MM.1S (cell line): ENCODE data around the gene A3GALT2.

Experiments used
- DNase-seq: peaks from one replicate; pipeline ENCODE4 v3.0.0-alpha.2; 2015
- H2AFZ ChIP-seq: fragments of 300-600 bp; sonication (generic); 2 replicates; pipeline ENCODE4 v1.6.0; 2016; ENCODE audit warnings: antibody characterized with exemption, low read length
- H3F3A ChIP-seq: fragments of 300-600 bp; sonication (generic); 2 replicates; pipeline ENCODE4 v1.6.1; 2016; ENCODE audit warnings: mild to moderate bottlenecking, antibody characterized with exemption, low read length, moderate library complexity, mixed read lengths; ENCODE audit not compliant: insufficient read depth
- H3K27ac ChIP-seq: fragments of 300-600 bp; sonication (generic); 2 replicates; pipeline ENCODE4 v1.5.1; 2016; ENCODE audit warnings: mild to moderate bottlenecking, low read length
- H3K27me3 ChIP-seq: fragments of 300-600 bp; sonication (generic); replicated peaks from 2 replicates; pipeline ENCODE4 v1.6.0; 2016; ENCODE audit warnings: low read length; ENCODE audit not compliant: insufficient read depth
- H3K36me3 ChIP-seq: fragments of 300-600 bp; sonication (generic); replicated peaks from 2 replicates; pipeline ENCODE4 v1.6.1; 2016; ENCODE audit warnings: mild to moderate bottlenecking, low read length, mixed read lengths; ENCODE audit not compliant: insufficient read depth
- H3K4me1 ChIP-seq: fragments of 300-600 bp; sonication (generic); 2 replicates; pipeline ENCODE4 v1.6.1; 2016; ENCODE audit warnings: low read length, mixed read lengths
- H3K4me2 ChIP-seq: fragments of 300-600 bp; sonication (generic); 2 replicates; pipeline ENCODE4 v1.6.0; 2016; ENCODE audit warnings: low read depth, low read length
- H3K4me3 ChIP-seq: fragments of 300-600 bp; sonication (generic); 2 replicates; pipeline ENCODE4 v1.5.1; 2016; ENCODE audit warnings: low read length, mixed read lengths
- H3K79me2 ChIP-seq: fragments of 300-600 bp; sonication (generic); 2 replicates; pipeline ENCODE4 v1.6.1; 2016; ENCODE audit warnings: mixed run types, low read length, mixed read lengths
- H3K9ac ChIP-seq: fragments of 300-600 bp; sonication (generic); 2 replicates; pipeline ENCODE4 v1.6.1; 2016; ENCODE audit warnings: low read length, mixed read lengths
- H3K9me2 ChIP-seq: fragments of 300-600 bp; sonication (generic); replicated peaks from 2 replicates; pipeline ENCODE4 v1.6.1; 2016; ENCODE audit warnings: mild to moderate bottlenecking, low read length, mixed read lengths; ENCODE audit not compliant: insufficient read depth
- H3K9me3 ChIP-seq: fragments of 300-600 bp; sonication (generic); replicated peaks from 2 replicates; pipeline ENCODE4 v1.6.1; 2016; ENCODE audit warnings: mild to moderate bottlenecking, low read length, mixed read lengths; ENCODE audit not compliant: insufficient read depth
- H4K20me1 ChIP-seq: fragments of 300-600 bp; sonication (generic); 2 replicates; pipeline ENCODE4 v1.6.1; 2016; ENCODE audit warnings: mild to moderate bottlenecking, low read length, moderate library complexity, mixed read lengths; ENCODE audit not compliant: insufficient read depth
- EZH2 ChIP-seq: fragments of 300-600 bp; sonication (generic); optimal IDR thresholded peaks from 2 replicates; pipeline ENCODE3; 2017; ENCODE audit warnings: low read depth, mild to moderate bottlenecking, antibody characterized with exemption, low read length, mixed read lengths
- EZH2phosphoT487 ChIP-seq: fragments of 300-600 bp; sonication (generic); IDR thresholded peaks from 2 replicates; pipeline ENCODE4 v1.6.1; 2018; ENCODE audit warnings: antibody characterized with exemption, low read length
- TF ChIP-seq, protein P1 (sequence below): fragments of 300-600 bp; sonication (generic); IDR thresholded peaks from 2 replicates; pipeline ENCODE4 v1.5.1; 2016; ENCODE audit warnings: antibody characterized with exemption, low read length, mixed read lengths

The A3GALT2 gene

GRCh38 chr1:33316601-33317000, 4.3 kb downstream of the A3GALT2 start:
- Histone ChIP-seq H2AFZ (no peak overlapping the region), H3K27me3 (no peaks in the 10 kb centered on the region), H3K4me3 (no peak overlapping the region), H3K4me1 (no peaks in the 10 kb centered on the region), H3F3A (no peaks in the 10 kb centered on the region), H3K9me3 (no peaks in the 10 kb centered on the region), H3K36me3 (no peaks in the 10 kb centered on the region), H3K27ac (no peak overlapping the region), H3K9me2 (no peaks in the 10 kb centered on the region), H3K9ac (no peak overlapping the region), H3K79me2 (no peaks in the 10 kb centered on the region), H3K4me2 (no peak overlapping the region), H4K20me1 (no peaks in the 10 kb centered on the region)
- DNase-seq = no peak
- TF ChIP-seq EZH2 (no peak), EZH2phosphoT487 (no peak)
- TF ChIP-seq, protein P1, sequence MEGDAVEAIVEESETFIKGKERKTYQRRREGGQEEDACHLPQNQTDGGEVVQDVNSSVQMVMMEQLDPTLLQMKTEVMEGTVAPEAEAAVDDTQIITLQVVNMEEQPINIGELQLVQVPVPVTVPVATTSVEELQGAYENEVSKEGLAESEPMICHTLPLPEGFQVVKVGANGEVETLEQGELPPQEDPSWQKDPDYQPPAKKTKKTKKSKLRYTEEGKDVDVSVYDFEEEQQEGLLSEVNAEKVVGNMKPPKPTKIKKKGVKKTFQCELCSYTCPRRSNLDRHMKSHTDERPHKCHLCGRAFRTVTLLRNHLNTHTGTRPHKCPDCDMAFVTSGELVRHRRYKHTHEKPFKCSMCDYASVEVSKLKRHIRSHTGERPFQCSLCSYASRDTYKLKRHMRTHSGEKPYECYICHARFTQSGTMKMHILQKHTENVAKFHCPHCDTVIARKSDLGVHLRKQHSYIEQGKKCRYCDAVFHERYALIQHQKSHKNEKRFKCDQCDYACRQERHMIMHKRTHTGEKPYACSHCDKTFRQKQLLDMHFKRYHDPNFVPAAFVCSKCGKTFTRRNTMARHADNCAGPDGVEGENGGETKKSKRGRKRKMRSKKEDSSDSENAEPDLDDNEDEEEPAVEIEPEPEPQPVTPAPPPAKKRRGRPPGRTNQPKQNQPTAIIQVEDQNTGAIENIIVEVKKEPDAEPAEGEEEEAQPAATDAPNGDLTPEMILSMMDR = no peak

DNA sequence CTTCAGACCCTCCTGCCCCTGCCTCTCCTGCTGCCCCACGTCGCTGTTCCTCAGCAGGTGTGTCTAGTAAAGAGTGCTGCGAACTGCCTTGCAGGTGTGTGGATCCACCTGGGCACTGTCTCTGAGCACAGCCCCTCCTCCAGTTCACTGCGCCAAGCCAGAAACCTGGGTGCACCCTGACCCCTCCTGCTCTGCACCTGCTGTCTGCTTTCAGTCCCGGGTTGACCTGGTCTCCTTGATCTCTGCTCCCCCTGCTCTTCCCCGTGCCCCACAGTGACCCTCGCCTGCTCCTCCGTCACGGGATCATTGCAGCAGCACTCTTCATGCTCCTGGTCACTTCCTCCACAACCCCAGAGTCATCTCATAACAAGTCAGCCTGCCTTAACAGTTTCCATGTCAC, 6.5 kb downstream of the A3GALT2 start:
- no peaks in the 10 kb centered on the region for H3F3A ChIP-seq
- no peaks in the 10 kb centered on the region for H3K79me2 ChIP-seq
- H3K9me3 ChIP-seq = no peaks in the 10 kb centered on the region
- no peaks in the 10 kb centered on the region for H3K36me3 ChIP-seq
- H3K4me2 ChIP-seq = no peak overlapping the region
- H3K4me1 ChIP-seq = no peaks in the 10 kb centered on the region
- no peak overlapping the region for H2AFZ ChIP-seq
- H3K4me3 ChIP-seq = no peak overlapping the region
- H3K27ac ChIP-seq = no peak overlapping the region
- H4K20me1 ChIP-seq = no peaks in the 10 kb centered on the region
- TF ChIP-seq EZH2phosphoT487 (no peak), EZH2 (no peak)
- TF ChIP-seq, protein P1 = no peak
- no peak for DNase-seq
- no peaks in the 10 kb centered on the region for H3K27me3 ChIP-seq
- H3K9ac ChIP-seq = no peak overlapping the region
- H3K9me2 ChIP-seq = no peaks in the 10 kb centered on the region

DNA sequence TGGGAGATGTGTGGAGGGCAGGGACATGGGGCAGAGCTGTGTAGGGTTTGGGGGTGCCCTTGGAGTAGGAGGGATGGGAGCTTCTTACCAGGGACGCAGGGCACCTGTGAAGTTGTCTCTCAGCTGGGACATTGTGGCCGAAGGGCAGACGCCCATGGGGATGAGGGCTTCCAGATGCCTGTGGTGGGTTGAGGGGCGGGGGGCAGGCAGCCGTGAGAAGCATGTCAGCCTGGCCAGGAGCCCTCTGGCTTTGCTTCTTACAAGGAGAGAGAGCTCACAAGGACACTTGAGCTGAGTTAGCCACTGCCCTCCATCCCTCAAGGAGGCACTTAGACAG, 8.5 kb downstream of the A3GALT2 start:
- Histone ChIP-seq H2AFZ (no peak overlapping the region), H3K79me2 (no peaks in the 10 kb centered on the region), H4K20me1 (no peaks in the 10 kb centered on the region), H3K4me3 (no peak overlapping the region), H3K27ac (no peak overlapping the region), H3K36me3 (no peaks in the 10 kb centered on the region), H3K4me1 (no peaks in the 10 kb centered on the region), H3K27me3 (no peaks in the 10 kb centered on the region), H3K9me3 (no peaks in the 10 kb centered on the region), H3K4me2 (no peak overlapping the region), H3K9ac (no peak overlapping the region), H3F3A (no peaks in the 10 kb centered on the region), H3K9me2 (no peaks in the 10 kb centered on the region)
- no peak for DNase-seq
- TF ChIP-seq, protein P1 = no peak
- no peak for TF ChIP-seq EZH2
- TF ChIP-seq EZH2phosphoT487 = no peak
